Loucy (cell line): ENCODE measurements around the gene IL24.

Source experiments
- EZH2phosphoT487 ChIP-seq: fragments of 200-600 bp; IDR thresholded peaks from 2 replicates; pipeline ENCODE4 v1.6.1; 2018; ENCODE audit warnings: antibody characterized with exemption, mild to moderate bottlenecking, moderate library complexity, borderline replicate concordance
- TF ChIP-seq, protein P1 (sequence below): fragments of 200-600 bp; sonication (generic); conservative IDR thresholded peaks from 2 replicates; pipeline ENCODE4 v1.5.1; 2014; ENCODE audit warnings: mild to moderate bottlenecking, antibody characterized with exemption, low read length

DNA sequence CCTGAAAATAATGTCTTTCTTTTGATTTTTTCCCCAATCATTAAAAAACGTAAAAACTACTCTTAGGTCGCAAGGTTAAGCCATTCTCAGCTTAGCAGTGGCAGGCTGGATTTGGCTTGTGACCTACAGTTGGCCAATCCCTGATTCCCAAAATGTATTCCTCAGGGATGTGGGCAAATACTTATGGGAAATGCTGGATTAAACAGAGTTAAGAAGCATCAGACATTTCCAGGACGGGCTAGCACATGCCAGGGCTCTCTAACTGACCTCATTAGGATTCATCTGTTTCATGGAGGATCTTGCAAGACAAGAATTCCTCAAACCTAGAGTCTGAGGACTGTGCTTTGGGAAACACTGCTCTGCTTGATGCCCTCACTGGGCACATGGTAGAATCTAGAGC, 982 bp upstream of the IL24 start:
- TF ChIP-seq, protein P1, sequence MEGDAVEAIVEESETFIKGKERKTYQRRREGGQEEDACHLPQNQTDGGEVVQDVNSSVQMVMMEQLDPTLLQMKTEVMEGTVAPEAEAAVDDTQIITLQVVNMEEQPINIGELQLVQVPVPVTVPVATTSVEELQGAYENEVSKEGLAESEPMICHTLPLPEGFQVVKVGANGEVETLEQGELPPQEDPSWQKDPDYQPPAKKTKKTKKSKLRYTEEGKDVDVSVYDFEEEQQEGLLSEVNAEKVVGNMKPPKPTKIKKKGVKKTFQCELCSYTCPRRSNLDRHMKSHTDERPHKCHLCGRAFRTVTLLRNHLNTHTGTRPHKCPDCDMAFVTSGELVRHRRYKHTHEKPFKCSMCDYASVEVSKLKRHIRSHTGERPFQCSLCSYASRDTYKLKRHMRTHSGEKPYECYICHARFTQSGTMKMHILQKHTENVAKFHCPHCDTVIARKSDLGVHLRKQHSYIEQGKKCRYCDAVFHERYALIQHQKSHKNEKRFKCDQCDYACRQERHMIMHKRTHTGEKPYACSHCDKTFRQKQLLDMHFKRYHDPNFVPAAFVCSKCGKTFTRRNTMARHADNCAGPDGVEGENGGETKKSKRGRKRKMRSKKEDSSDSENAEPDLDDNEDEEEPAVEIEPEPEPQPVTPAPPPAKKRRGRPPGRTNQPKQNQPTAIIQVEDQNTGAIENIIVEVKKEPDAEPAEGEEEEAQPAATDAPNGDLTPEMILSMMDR, result no peak
- TF ChIP-seq EZH2phosphoT487, result no peak
